ENCODE results near the gene ZBTB32.

ZBTB32 gene

GRCh38 chr19:35750167-35750566, 45.8 kb downstream of the ZBTB32 start:
- in situ Hi-C loops (cut with HindIII; ENCODE audit: low sequenced_read_pairs): no loop called here
- no peak for TF ChIP-seq CTCF (IDR thresholded peaks at IDR 0.05; ENCODE audit: low read depth, low read length)
- DNase-seq (ENCODE audit: low read depth, low spot score): no peak
- H3K4me3 ChIP-seq (ENCODE audit: low read depth, low read length): no peak overlapping the region

GRCh38 chr19:35751839-35752745, 47.7 kb downstream of the ZBTB32 start:
- no peak overlapping the region for H3K4me3 ChIP-seq (ENCODE audit: low read depth, low read length)
- no peak for TF ChIP-seq CTCF (IDR thresholded peaks at IDR 0.05; ENCODE audit: low read depth, low read length)
- in situ Hi-C loops (cut with HindIII; ENCODE audit: low sequenced_read_pairs): no loop called here
- no peak for DNase-seq (ENCODE audit: low read depth, low spot score)

GRCh38 chr19:35752746-35753350, 48.5 kb downstream of the ZBTB32 start:
- H3K4me3 ChIP-seq (ENCODE audit: low read depth, low read length): no peak overlapping the region

GRCh38 chr19:35753634-35754369, 49.4 kb downstream of the ZBTB32 start:
- DNase-seq (ENCODE audit: low read depth, low spot score): no peak
- no peak overlapping the region for H3K4me3 ChIP-seq (ENCODE audit: low read depth, low read length)
- TF ChIP-seq CTCF (IDR thresholded peaks at IDR 0.05; ENCODE audit: low read depth, low read length): no peak
- in situ Hi-C loops (cut with HindIII; ENCODE audit: low sequenced_read_pairs): no loop called here

More at GRCh38 chr19:35752746-35753350, 48.5 kb downstream of the ZBTB32 start:
- no peak for TF ChIP-seq CTCF (IDR thresholded peaks at IDR 0.05; ENCODE audit: low read depth, low read length)
- no peak for DNase-seq (ENCODE audit: low read depth, low spot score)
- in situ Hi-C loops (cut with HindIII; ENCODE audit: low sequenced_read_pairs): no loop called here

- in situ Hi-C loops (cut with HindIII; ENCODE audit: low sequenced_read_pairs): no loop called here
- no peak for TF ChIP-seq CTCF (IDR thresholded peaks at IDR 0.05; ENCODE audit: low read depth, low read length)
- DNase-seq (ENCODE audit: low read depth, low spot score): no peak
- no peak overlapping the region for H3K4me3 ChIP-seq (ENCODE audit: low read depth, low read length)
These were observed 50.2 kb downstream of the ZBTB32 start for GRCh38 chr19:35754370-35755130.

GRCh38 chr19:35755131-35755549, 50.8 kb downstream of the ZBTB32 start:
- TF ChIP-seq CTCF (IDR thresholded peaks at IDR 0.05; ENCODE audit: low read depth, low read length): no peak
- peak overlapping the region; percentile 5 for H3K4me3 ChIP-seq (ENCODE audit: low read depth, low read length)
- in situ Hi-C loops (cut with HindIII; ENCODE audit: low sequenced_read_pairs): no loop called here
- no peak for DNase-seq (ENCODE audit: low read depth, low spot score)

All from astrocyte of the spinal cord (primary cell).